GM21423 (cell line): ENCODE results near the gene MCU.
"Not testable (repeated sequence)": the region's sequence is repeated elsewhere in the genome, so short reads cannot be mapped to it uniquely, and the experiment has no call there.

Experiments
- ATAC-seq: cut with Tn5 transposase; IDR thresholded peaks from one replicate; pipeline ENCODE4 v1.9.1; 2021; ENCODE audit warnings: mild to moderate bottlenecking, moderate library complexity; ENCODE audit not compliant: unreplicated experiment

The MCU gene

GRCh38 chr10:72685264-72685921, 6.5 kb upstream of the MCU start:
- ATAC-seq, result no peak

GRCh38 chr10:72686430-72686829, 5.5 kb upstream of the MCU start:
- ATAC-seq, result not testable (repeated sequence)

- no peak for ATAC-seq
Measured at GRCh38 chr10:72687035-72687434, 4.9 kb upstream of the MCU start.

GRCh38 chr10:72688208-72688651, 3.7 kb upstream of the MCU start:
- no peak for ATAC-seq

- no peak for ATAC-seq
Measured at GRCh38 chr10:72689660-72690059, 2.3 kb upstream of the MCU start.

- no peak for ATAC-seq
Measured at GRCh38 chr10:72690071-72690755, 1.7 kb upstream of the MCU start.

GRCh38 chr10:72691470-72691862, 477 bp upstream of the MCU start:
- ATAC-seq, result no peak

GRCh38 chr10:72692744-72692993, 726 bp downstream of the MCU start:
- no peak for ATAC-seq

- no peak for ATAC-seq
Measured at GRCh38 chr10:72692994-72693781, 1.2 kb downstream of the MCU start.

- no peak for ATAC-seq
Measured at GRCh38 chr10:72694476-72695369, 2.8 kb downstream of the MCU start.

GRCh38 chr10:72695496-72695895, 3.6 kb downstream of the MCU start:
- no peak for ATAC-seq

GRCh38 chr10:72697716-72698115, 5.8 kb downstream of the MCU start:
- ATAC-seq, result no peak

- ATAC-seq, result not testable (repeated sequence)
Measured at GRCh38 chr10:72702465-72702864, 10.5 kb downstream of the MCU start.

- peak; percentile 91 for ATAC-seq
Measured at GRCh38 chr10:72702868-72703581, 11.1 kb downstream of the MCU start.

GRCh38 chr10:72704117-72704516, 12.2 kb downstream of the MCU start:
- no peak for ATAC-seq

- no peak for ATAC-seq
Measured at GRCh38 chr10:72709041-72709440, 17.1 kb downstream of the MCU start.

GRCh38 chr10:72712136-72712535, 20.2 kb downstream of the MCU start:
- no peak for ATAC-seq

GRCh38 chr10:72719941-72720592, 28.1 kb downstream of the MCU start:
- ATAC-seq, result no peak

GRCh38 chr10:72720814-72721660, 29.1 kb downstream of the MCU start:
- no peak for ATAC-seq
